ENCODE data around the gene SMARCC2.
A peak's percentile ranks its signal among the peaks of the same experiment; 100 is the strongest.

DNA sequence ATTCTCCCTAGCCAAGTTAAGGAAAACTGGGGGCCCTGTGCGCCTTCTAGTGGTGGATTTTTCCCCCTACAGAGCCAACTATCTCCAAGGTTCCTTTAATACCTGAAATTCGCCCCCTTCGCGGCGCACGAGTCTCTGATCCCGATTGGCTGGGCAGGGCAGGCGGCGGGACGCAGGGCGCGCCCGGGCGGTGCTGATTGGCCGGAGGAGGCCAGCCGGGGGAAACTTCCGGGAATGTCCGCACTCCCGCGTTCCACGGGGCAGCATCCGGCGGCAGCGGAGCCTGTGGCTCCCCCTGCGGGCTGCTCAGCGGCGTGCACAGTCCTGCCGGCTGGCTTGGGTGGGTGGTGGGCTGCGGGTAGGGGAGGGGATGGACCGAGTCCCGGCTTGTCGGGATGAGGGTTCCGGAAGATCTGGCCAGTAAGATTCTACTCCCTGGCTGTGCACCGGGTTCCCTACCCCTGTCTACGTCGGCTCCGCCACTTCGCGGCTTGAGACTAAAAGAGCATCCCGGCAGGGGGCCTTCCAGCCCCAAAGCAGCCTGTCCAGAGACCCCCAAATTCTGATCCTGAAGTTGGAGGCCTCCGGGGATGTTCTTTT lies 34.9 kb upstream of the SMARCC2 start, which contains the start of gene NABP2:
- TF ChIP-seq, protein P1, sequence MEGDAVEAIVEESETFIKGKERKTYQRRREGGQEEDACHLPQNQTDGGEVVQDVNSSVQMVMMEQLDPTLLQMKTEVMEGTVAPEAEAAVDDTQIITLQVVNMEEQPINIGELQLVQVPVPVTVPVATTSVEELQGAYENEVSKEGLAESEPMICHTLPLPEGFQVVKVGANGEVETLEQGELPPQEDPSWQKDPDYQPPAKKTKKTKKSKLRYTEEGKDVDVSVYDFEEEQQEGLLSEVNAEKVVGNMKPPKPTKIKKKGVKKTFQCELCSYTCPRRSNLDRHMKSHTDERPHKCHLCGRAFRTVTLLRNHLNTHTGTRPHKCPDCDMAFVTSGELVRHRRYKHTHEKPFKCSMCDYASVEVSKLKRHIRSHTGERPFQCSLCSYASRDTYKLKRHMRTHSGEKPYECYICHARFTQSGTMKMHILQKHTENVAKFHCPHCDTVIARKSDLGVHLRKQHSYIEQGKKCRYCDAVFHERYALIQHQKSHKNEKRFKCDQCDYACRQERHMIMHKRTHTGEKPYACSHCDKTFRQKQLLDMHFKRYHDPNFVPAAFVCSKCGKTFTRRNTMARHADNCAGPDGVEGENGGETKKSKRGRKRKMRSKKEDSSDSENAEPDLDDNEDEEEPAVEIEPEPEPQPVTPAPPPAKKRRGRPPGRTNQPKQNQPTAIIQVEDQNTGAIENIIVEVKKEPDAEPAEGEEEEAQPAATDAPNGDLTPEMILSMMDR (IDR thresholded peaks at IDR 0.05) = peak; percentile 84 to 98 (median 98)
- peak; percentile 54 for TF ChIP-seq EP300 (IDR thresholded peaks at IDR 0.05)
- peak; percentile 36 for TF ChIP-seq POLR2A (IDR thresholded peaks at IDR 0.05)

All from ovary (tissue), 3 donors.